Measurements from ENCODE around the gene ACIN1. TPM values are rescaled to one million over a fixed set of nuclear protein-coding genes. Genes with fewer than 3 reads are reported as not detected.

The ACIN1 gene
- total RNA-seq, 2 donors from 2014 or later: 314 to 367 TPM

- Histone ChIP-seq H3K36me3 (ENCODE audit: control insufficient read depth, insufficient read depth, low read length) (peaks cover 94% of the 10 kb centered on the region), H3K4me3 (ENCODE audit: low read length) (no peak overlapping the region), H3K4me1 (ENCODE audit: control insufficient read depth, insufficient read depth, low read length) (peaks cover 19% of the 10 kb centered on the region), H3K27me3 (ENCODE audit: control insufficient read depth, insufficient read depth, low read length, poor library complexity, severe bottlenecking) (no peaks in the 10 kb centered on the region), H3K27ac (ENCODE audit: low read depth, low read length) (no peak overlapping the region), H3K9ac (ENCODE audit: extremely low read depth, low read length, poor library complexity, severe bottlenecking) (no peak overlapping the region), H3K9me3 (ENCODE audit: control insufficient read depth, low read length) (no peaks in the 10 kb centered on the region)
- peak; percentile 85 for TF ChIP-seq CTCF (conservative IDR thresholded peaks at IDR 0.05)
- H3K27me3 Mint-ChIP-seq (ENCODE audit: insufficient read depth): no peaks in the 10 kb centered on the region
- H3K36me3 Mint-ChIP-seq (ENCODE audit: low read depth): peaks cover 79% of the 10 kb centered on the region
- H3K27ac Mint-ChIP-seq: peak overlapping the region; percentile 70
- peaks cover 30% of the 10 kb centered on the region for H3K4me1 Mint-ChIP-seq
- H3K9me3 Mint-ChIP-seq: no peaks in the 10 kb centered on the region
- WGBS, 2 experiments (ENCODE audit: insufficient coverage in 1 of 2, insufficient read length in 1 of 2): 72 to 81% methylated on average over 5 of the region's 5 CpGs
- DNase-seq: peak; percentile 74
- no peak overlapping the region for H3K4me3 Mint-ChIP-seq
These were observed 18.0 kb downstream of the ACIN1 start for GRCh38 chr14:23076785-23077408.

- peaks cover 40% of the 10 kb centered on the region for H3K4me1 Mint-ChIP-seq
- no peak for TF ChIP-seq CTCF (conservative IDR thresholded peaks at IDR 0.05)
- 94 to 100% methylated on average over 1 of the region's 1 CpG for WGBS, 2 experiments (ENCODE audit: insufficient coverage in 1 of 2, insufficient read length in 1 of 2)
- no peak overlapping the region for H3K4me3 Mint-ChIP-seq
- Histone ChIP-seq H3K9me3 (ENCODE audit: control insufficient read depth, low read length) (no peaks in the 10 kb centered on the region), H3K4me1 (ENCODE audit: control insufficient read depth, insufficient read depth, low read length) (peaks cover 19% of the 10 kb centered on the region), H3K36me3 (ENCODE audit: control insufficient read depth, insufficient read depth, low read length) (peaks cover 74% of the 10 kb centered on the region), H3K27me3 (ENCODE audit: control insufficient read depth, insufficient read depth, low read length, poor library complexity, severe bottlenecking) (no peaks in the 10 kb centered on the region), H3K27ac (ENCODE audit: low read depth, low read length) (no peak overlapping the region), H3K9ac (ENCODE audit: extremely low read depth, low read length, poor library complexity, severe bottlenecking) (no peak overlapping the region), H3K4me3 (ENCODE audit: low read length) (no peak overlapping the region)
- no peak overlapping the region for H3K27ac Mint-ChIP-seq
- no peaks in the 10 kb centered on the region for H3K27me3 Mint-ChIP-seq (ENCODE audit: insufficient read depth)
- no peaks in the 10 kb centered on the region for H3K9me3 Mint-ChIP-seq
- H3K36me3 Mint-ChIP-seq (ENCODE audit: low read depth): peaks cover 66% of the 10 kb centered on the region
- DNase-seq: no peak
These were observed 20.0 kb downstream of the ACIN1 start for GRCh38 chr14:23074906-23075305.

DNA sequence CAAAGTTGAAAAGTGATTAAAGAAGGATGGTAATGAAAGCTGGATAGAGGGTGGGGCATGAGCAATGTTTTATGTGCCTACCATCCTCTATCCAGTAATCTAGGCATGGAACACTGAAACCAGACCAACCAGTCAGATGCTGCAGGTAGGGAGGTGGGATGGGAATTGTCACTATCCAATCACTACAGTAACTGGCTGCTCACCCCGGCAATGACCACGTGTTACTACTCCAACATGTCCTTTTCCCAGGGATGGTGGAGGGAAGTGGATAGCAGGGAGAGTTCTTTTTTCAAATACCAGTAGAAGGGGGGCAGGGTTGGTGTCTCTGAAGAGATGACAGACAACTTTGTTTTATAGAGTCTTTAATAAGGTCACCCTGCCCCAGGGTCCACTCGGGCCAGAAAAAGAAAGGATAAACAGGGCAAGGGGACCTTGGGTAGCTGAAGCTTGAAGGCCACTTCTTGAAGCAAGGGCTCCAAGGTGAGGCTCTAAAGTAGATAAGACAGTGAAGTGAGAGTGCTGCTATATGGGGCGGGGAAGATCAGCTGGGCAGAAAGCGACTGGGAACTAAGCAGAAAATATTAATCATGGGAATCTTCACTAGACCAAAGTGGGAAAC, 22.9 kb downstream of the ACIN1 start:
- DNase-seq: peak; percentile 80
- Histone ChIP-seq H3K36me3 (ENCODE audit: control insufficient read depth, insufficient read depth, low read length) (peaks cover 67% of the 10 kb centered on the region), H3K27ac (ENCODE audit: low read depth, low read length) (peak overlapping the region; percentile 63), H3K9me3 (ENCODE audit: control insufficient read depth, low read length) (no peaks in the 10 kb centered on the region), H3K9ac (ENCODE audit: extremely low read depth, low read length, poor library complexity, severe bottlenecking) (no peak overlapping the region), H3K4me1 (ENCODE audit: control insufficient read depth, insufficient read depth, low read length) (peaks cover 42% of the 10 kb centered on the region), H3K27me3 (ENCODE audit: control insufficient read depth, insufficient read depth, low read length, poor library complexity, severe bottlenecking) (no peaks in the 10 kb centered on the region), H3K4me3 (ENCODE audit: low read length) (peak overlapping the region; percentile 90)
- Mint-ChIP-seq H3K4me3 (peak overlapping the region; percentile 90), H3K27ac (peak overlapping the region; percentile 97), H3K27me3 (ENCODE audit: insufficient read depth) (no peaks in the 10 kb centered on the region), H3K4me1 (peaks cover 59% of the 10 kb centered on the region), H3K9me3 (no peaks in the 10 kb centered on the region), H3K36me3 (ENCODE audit: low read depth) (peaks cover 59% of the 10 kb centered on the region)
- TF ChIP-seq CTCF (conservative IDR thresholded peaks at IDR 0.05): no peak
- 66 to 89% methylated on average over 3 to 5 of the region's 5 CpGs for WGBS, 2 experiments (ENCODE audit: insufficient coverage in 1 of 2, insufficient read length in 1 of 2)

Data from endodermal cell (in vitro differentiated cells).